GM12865 (cell line): Measurements from ENCODE around the gene MTHFD2L.

Experiments used
- DNase-seq: peaks from one replicate; pipeline ENCODE4 v3.0.0; 2010; ENCODE audit warnings: low read depth
- H3K4me3 ChIP-seq: 2 replicates; pipeline ENCODE4 v1.5.1; 2011; ENCODE audit warnings: mild to moderate bottlenecking, low read depth, low read length, control low read depth
- CTCF ChIP-seq: IDR thresholded peaks from 2 replicates; pipeline ENCODE4 v1.5.1; 2011; ENCODE audit warnings: low read length, control low read depth, low read depth, inconsistent platforms; ENCODE audit not compliant: insufficient read depth; ENCODE audit errors: missing control alignments

Gene MTHFD2L

GRCh38 chr4:74282926-74283325, 125.0 kb downstream of the MTHFD2L start:
- DNase-seq, result no peak
- no peak for TF ChIP-seq CTCF
- H3K4me3 ChIP-seq, result no peak overlapping the region

- H3K4me3 ChIP-seq, result no peak overlapping the region
- no peak for DNase-seq
- TF ChIP-seq CTCF, result no peak
Observed at GRCh38 chr4:74283614-74284013, 125.7 kb downstream of the MTHFD2L start.

GRCh38 chr4:74284053-74284452, 126.1 kb downstream of the MTHFD2L start:
- H3K4me3 ChIP-seq, result no peak overlapping the region
- DNase-seq, result no peak
- TF ChIP-seq CTCF, result no peak

- DNase-seq, result no peak
- no peak overlapping the region for H3K4me3 ChIP-seq
- no peak for TF ChIP-seq CTCF
Observed at GRCh38 chr4:74287164-74287563, 129.2 kb downstream of the MTHFD2L start.

GRCh38 chr4:74287791-74288190, 129.9 kb downstream of the MTHFD2L start:
- H3K4me3 ChIP-seq, result no peak overlapping the region
- DNase-seq, result no peak
- no peak for TF ChIP-seq CTCF

- no peak overlapping the region for H3K4me3 ChIP-seq
- TF ChIP-seq CTCF, result no peak
- DNase-seq, result no peak
Observed at GRCh38 chr4:74291471-74291870, 133.6 kb downstream of the MTHFD2L start.

GRCh38 chr4:74292111-74292870, 134.4 kb downstream of the MTHFD2L start:
- TF ChIP-seq CTCF, result no peak

More at GRCh38 chr4:74292111-74292870, 134.4 kb downstream of the MTHFD2L start:
- DNase-seq, result no peak
- no peak overlapping the region for H3K4me3 ChIP-seq
